ENCODE results near the gene TRAK2. TPM values are rescaled to one million over a fixed set of nuclear protein-coding genes. Genes with fewer than 3 reads are reported as not detected.

The TRAK2 gene
- total and polyA plus RNA-seq, 2 of the 8 experiments (the other 6 are each of a cell fraction or from before 2014, with no cell fraction given), result 4.5 to 15.7 TPM

DNA sequence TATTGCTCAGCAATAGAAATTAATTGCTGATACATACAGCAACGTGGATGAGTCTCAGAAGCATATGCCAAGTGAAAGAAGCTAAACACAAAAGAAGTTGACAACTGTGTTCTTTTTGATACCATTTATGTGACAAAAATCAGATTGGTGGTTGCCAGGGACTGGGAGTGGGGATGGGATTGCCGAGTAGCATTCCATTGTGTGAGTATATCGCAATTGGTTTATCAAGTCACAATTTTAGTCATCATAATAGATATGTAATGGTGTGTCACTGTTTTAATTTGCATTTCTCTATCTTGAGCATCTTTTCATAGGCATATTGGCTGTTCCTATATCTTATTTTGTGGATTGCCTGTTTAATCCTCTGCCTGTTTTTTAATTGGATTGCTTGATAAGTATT lies 21.2 kb upstream of the TRAK2 start:
- H3K56ac ChIP-seq (replicated peaks; ENCODE audit: insufficient read length, low read depth, low read length), result no peak overlapping the region
- no peak for TF ChIP-seq NANOG (IDR thresholded peaks at IDR 0.05; ENCODE audit: insufficient read depth, low read depth, low read length, poor library complexity, severe bottlenecking)
- no peak for TF ChIP-seq TAF7 (optimal IDR thresholded peaks at IDR 0.05; ENCODE audit: borderline replicate concordance, low read depth, low read length)
- no peak for TF ChIP-seq PHF8 (conservative IDR thresholded peaks at IDR 0.05; ENCODE audit: low read depth, low read length)
- TF ChIP-seq CHD1 (IDR thresholded peaks at IDR 0.05; ENCODE audit: low read depth, low read length), result no peak
- no peak for TF ChIP-seq JUND (IDR thresholded peaks at IDR 0.05; ENCODE audit: low read length)
- TF ChIP-seq EGR1 (IDR thresholded peaks at IDR 0.05; ENCODE audit: borderline replicate concordance, low read depth, low read length), result no peak
- no peak for TF ChIP-seq RNF2 (IDR thresholded peaks at IDR 0.05; ENCODE audit: borderline replicate concordance, low read depth, low read length, missing control alignments, poor library complexity, severe bottlenecking)
- TF ChIP-seq, protein P1, sequence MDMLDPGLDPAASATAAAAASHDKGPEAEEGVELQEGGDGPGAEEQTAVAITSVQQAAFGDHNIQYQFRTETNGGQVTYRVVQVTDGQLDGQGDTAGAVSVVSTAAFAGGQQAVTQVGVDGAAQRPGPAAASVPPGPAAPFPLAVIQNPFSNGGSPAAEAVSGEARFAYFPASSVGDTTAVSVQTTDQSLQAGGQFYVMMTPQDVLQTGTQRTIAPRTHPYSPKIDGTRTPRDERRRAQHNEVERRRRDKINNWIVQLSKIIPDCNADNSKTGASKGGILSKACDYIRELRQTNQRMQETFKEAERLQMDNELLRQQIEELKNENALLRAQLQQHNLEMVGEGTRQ (IDR thresholded peaks at IDR 0.05; ENCODE audit: low read length), result no peak
- no peak for TF ChIP-seq CHD2 (IDR thresholded peaks at IDR 0.05; ENCODE audit: low read length)
- no peak for TF ChIP-seq MAFK (IDR thresholded peaks at IDR 0.05; ENCODE audit: low read depth, low read length)
- no peak for TF ChIP-seq RBBP5 (IDR thresholded peaks at IDR 0.05; ENCODE audit: borderline replicate concordance, low read depth, low read length)
- TF ChIP-seq KDM4A (IDR thresholded peaks at IDR 0.05; ENCODE audit: low read depth, low read length, severe bottlenecking), result no peak
- TF ChIP-seq ZNF274 (IDR thresholded peaks at IDR 0.05; ENCODE audit: borderline replicate concordance, extremely low read depth, low read length), result no peak

More for the DNA sequence above, 21.2 kb upstream of the TRAK2 start:
- Histone ChIP-seq H3K4me1 (replicated peaks in 1 of 4; ENCODE audit: control insufficient read depth in 3 of 4, insufficient read depth in 4 of 4, low read length in 3 of 4) (peaks cover 0 to 4% (median 4%) of the 10 kb centered on the region in 4 experiments; a peak in 4 of 7 replicates), H3K27me3 (replicated peaks in 1 of 4; ENCODE audit: control insufficient read depth in 3 of 4, extremely low read depth in 1 of 4, insufficient read depth in 3 of 4, low read length in 3 of 4) (no peaks in the 10 kb centered on the region), H3K23me2 (ENCODE audit: low read depth, low read length) (no peaks in the 10 kb centered on the region), H3K4me2 (ENCODE audit: insufficient read depth in 1 of 2, low read depth in 2 of 2, low read length in 2 of 2) (no peak overlapping the region), H3K18ac (ENCODE audit: extremely low read depth, low read length) (no peak overlapping the region), H4K5ac (ENCODE audit: insufficient read length, low read depth, low read length) (no peak overlapping the region), H3K27ac (ENCODE audit: low read depth, low read length) (no peak overlapping the region), H3K9ac (replicated peaks in 1 of 4; ENCODE audit: extremely low read depth in 1 of 4, low read depth in 3 of 4, low read length in 3 of 4) (no peak overlapping the region), H3K14ac (ENCODE audit: insufficient read length) (no peak overlapping the region), H3K23ac (ENCODE audit: insufficient read length) (no peak overlapping the region), H4K8ac (ENCODE audit: extremely low read depth, insufficient read depth, low read length) (no peak overlapping the region), H3K4ac (replicated peaks; ENCODE audit: insufficient read length, low read depth, low read length) (no peak overlapping the region), H3K36me3 (ENCODE audit: control insufficient read depth in 2 of 4, insufficient read depth in 4 of 4, low read length in 3 of 4) (peaks cover 0 to 13% (median 2%) of the 10 kb centered on the region in 4 experiments; a peak in 3 of 8 replicates), H3K9me3 (ENCODE audit: insufficient read depth in 2 of 2, low read depth in 1 of 2, low read length in 1 of 2) (no peaks in the 10 kb centered on the region), H2AFZ (ENCODE audit: low read length) (no peak overlapping the region), H2AK5ac (ENCODE audit: low read depth, low read length) (no peak overlapping the region), H4K91ac (replicated peaks; ENCODE audit: insufficient read length, low read length) (no peak overlapping the region), H2BK12ac (ENCODE audit: low read depth, low read length) (no peak overlapping the region), H3K79me2 (ENCODE audit: control insufficient read depth in 1 of 2, insufficient read depth in 2 of 2, low read length in 2 of 2) (no peaks in the 10 kb centered on the region), H2BK20ac (ENCODE audit: low read length) (no peak overlapping the region), H3K79me1 (ENCODE audit: low read depth, low read length) (no peaks in the 10 kb centered on the region), H2BK15ac (ENCODE audit: low read length) (no peak overlapping the region), H2BK120ac (replicated peaks; ENCODE audit: low read depth, low read length) (no peak overlapping the region), H2BK5ac (ENCODE audit: low read depth, low read length) (no peak overlapping the region), H3K4me3 (ENCODE audit: extremely low read depth in 1 of 4, insufficient read depth in 2 of 4, low read depth in 3 of 4, low read length in 4 of 4) (no peak overlapping the region), H4K20me1 (replicated peaks in 1 of 2; ENCODE audit: control insufficient read depth in 1 of 2, insufficient read depth in 2 of 2, low read length in 2 of 2) (no peaks in the 10 kb centered on the region)
- FAIRE-seq (no peak), DNase-seq (ENCODE audit: low read depth in 1 of 2, low spot score in 2 of 2) (no peak)
- ChIA-PET POLR2A (ENCODE audit: partially characterized antibody) (no interaction called here), CTCF (ENCODE audit: partially characterized antibody) (no interaction called here)
- WGBS, 2 experiments (ENCODE audit: extremely low coverage in 1 of 2, insufficient coverage in 1 of 2, insufficient read length in 1 of 2, insufficient replicate concordance in 2 of 2, low coverage in 1 of 2, low lambda C conversion rate in 2 of 2, missing lambda C conversion rate in 1 of 2), result 94% methylated on average over 3 of the region's 3 CpGs; no CpG with 5 or more reads in 1 of the 2 experiments

Measured in H1 (cell line).